ENCODE results near the gene SHROOM4. TPM values are rescaled to one million over a fixed set of nuclear protein-coding genes. Genes with fewer than 3 reads are reported as not detected.

Gene SHROOM4
- total RNA-seq, 3 donors from 2014 or later (not counting 1 experiment from before 2014, with no cell fraction given): 0.05 to 0.09 TPM; not detected in 1

GRCh38 chrX:50648156-50648555 is 165.8 kb downstream of the SHROOM4 start:
- Histone ChIP-seq H3K36me3 (ENCODE audit: control insufficient read depth, insufficient read depth, low read length) (no peaks in the 10 kb centered on the region), H3K4me1 (ENCODE audit: control insufficient read depth, insufficient read depth, low read length) (no peaks in the 10 kb centered on the region), H3K27me3 (ENCODE audit: control insufficient read depth, insufficient read depth, low read length) (no peaks in the 10 kb centered on the region), H3K4me3 (ENCODE audit: low read length) (no peak overlapping the region), H3K27ac (ENCODE audit: low read length) (no peak overlapping the region), H3K9me3 (ENCODE audit: control insufficient read depth, insufficient read depth, low read length) (no peaks in the 10 kb centered on the region)
- intact Hi-C loops (cut with micrococcal nuclease): no loop called here
- Mint-ChIP-seq H3K27me3 (ENCODE audit: low read depth in 2 of 2) (peaks cover 1 to 3% of the 10 kb centered on the region in 2 donors), H3K4me3 (no peak overlapping the region), H3K9me3 (no peaks in the 10 kb centered on the region), H3K36me3 (no peaks in the 10 kb centered on the region), H3K4me1 (no peaks in the 10 kb centered on the region), H3K27ac (no peak overlapping the region)
- TF ChIP-seq CTCF (IDR thresholded peaks at IDR 0.05): no peak
- ATAC-seq (no peak), DNase-seq (no peak)

DNA sequence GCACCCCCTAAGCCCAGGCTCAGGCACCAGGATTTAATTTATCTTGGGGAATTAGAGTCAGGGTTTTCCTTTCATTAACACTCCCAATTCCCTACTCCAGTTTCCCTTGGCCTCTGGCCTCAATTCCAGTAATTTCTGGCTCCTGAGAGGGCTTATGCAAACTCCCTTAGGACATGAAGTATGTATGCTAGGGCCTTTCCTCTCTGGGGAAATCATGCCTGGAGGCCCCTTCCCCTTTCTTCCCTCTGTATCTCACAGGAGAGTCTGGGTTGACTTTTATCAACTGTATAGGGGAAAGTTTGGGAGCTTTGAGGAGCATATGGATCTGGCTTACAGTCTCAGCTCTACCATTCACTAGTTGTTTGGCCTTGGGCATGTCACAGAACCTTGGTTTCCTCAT is 169.5 kb downstream of the SHROOM4 start:
- ATAC-seq (no peak), DNase-seq (no peak)
- H3K4me3 Mint-ChIP-seq: no peak overlapping the region
- no peaks in the 10 kb centered on the region for H3K4me1 ChIP-seq (ENCODE audit: control insufficient read depth, insufficient read depth, low read length)
- H3K27ac Mint-ChIP-seq: no peak overlapping the region
- H3K36me3 ChIP-seq (ENCODE audit: control insufficient read depth, insufficient read depth, low read length): no peaks in the 10 kb centered on the region
- no peaks in the 10 kb centered on the region for H3K9me3 Mint-ChIP-seq
- no peaks in the 10 kb centered on the region for H3K27me3 ChIP-seq (ENCODE audit: control insufficient read depth, insufficient read depth, low read length)
- no peak overlapping the region for H3K27ac ChIP-seq (ENCODE audit: low read length)
- no peak overlapping the region for H3K4me3 ChIP-seq (ENCODE audit: low read length)
- intact Hi-C loops (cut with micrococcal nuclease): no loop called here
- no peaks in the 10 kb centered on the region for H3K4me1 Mint-ChIP-seq
- no peaks in the 10 kb centered on the region for H3K36me3 Mint-ChIP-seq
- H3K27me3 Mint-ChIP-seq (ENCODE audit: low read depth in 2 of 2): peaks cover 0 to 3% of the 10 kb centered on the region in 2 donors
- H3K9me3 ChIP-seq (ENCODE audit: control insufficient read depth, insufficient read depth, low read length): no peaks in the 10 kb centered on the region
- no peak for TF ChIP-seq CTCF (IDR thresholded peaks at IDR 0.05)

DNA sequence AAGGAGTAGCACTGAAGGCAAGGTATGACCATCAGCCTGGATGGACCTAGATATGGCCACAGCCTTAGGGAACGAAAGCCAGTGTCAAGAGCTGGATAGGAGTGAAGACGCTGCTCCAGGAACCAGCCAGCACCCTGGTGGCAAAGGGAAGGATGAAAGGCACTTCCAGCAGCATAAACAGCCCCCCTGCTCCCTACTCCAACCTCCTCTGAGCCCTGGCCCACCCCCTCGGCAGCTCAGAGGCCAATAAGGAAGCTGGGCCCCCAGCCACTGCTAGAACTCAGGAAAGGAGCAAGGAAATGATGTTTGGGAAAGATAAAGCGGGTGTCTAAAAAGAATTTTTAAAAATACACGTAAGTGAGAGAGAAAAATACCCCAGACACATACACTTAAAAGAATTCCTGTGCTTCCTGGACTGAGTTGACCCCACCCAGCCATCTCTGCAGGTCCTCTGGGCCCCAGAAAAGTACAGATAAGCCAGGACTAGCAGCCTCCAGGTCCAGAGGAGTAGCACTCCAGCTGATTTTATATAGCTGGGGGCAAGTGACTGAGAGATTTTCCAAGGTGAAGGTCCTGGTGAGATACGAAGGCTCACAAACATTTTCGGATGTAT is 170.4 kb downstream of the SHROOM4 start:
- Histone ChIP-seq H3K9me3 (ENCODE audit: control insufficient read depth, insufficient read depth, low read length) (no peaks in the 10 kb centered on the region), H3K4me1 (ENCODE audit: control insufficient read depth, insufficient read depth, low read length) (no peaks in the 10 kb centered on the region), H3K36me3 (ENCODE audit: control insufficient read depth, insufficient read depth, low read length) (no peaks in the 10 kb centered on the region), H3K27me3 (ENCODE audit: control insufficient read depth, insufficient read depth, low read length) (no peaks in the 10 kb centered on the region), H3K4me3 (ENCODE audit: low read length) (no peak overlapping the region), H3K27ac (ENCODE audit: low read length) (no peak overlapping the region)
- Mint-ChIP-seq H3K27me3 (ENCODE audit: low read depth in 2 of 2) (peaks cover 0 to 3% of the 10 kb centered on the region in 2 donors), H3K4me1 (peaks cover 0 to 8% of the 10 kb centered on the region in 2 donors), H3K36me3 (no peaks in the 10 kb centered on the region), H3K4me3 (no peak overlapping the region), H3K9me3 (no peaks in the 10 kb centered on the region), H3K27ac (no peak overlapping the region)
- no peak for TF ChIP-seq CTCF (IDR thresholded peaks at IDR 0.05)
- no peak for DNase-seq
- ATAC-seq: no peak
- WGBS (ENCODE audit: insufficient coverage): 41% methylated on average over 2 of the region's 7 CpGs
- intact Hi-C loops (cut with micrococcal nuclease): no loop called here

DNA sequence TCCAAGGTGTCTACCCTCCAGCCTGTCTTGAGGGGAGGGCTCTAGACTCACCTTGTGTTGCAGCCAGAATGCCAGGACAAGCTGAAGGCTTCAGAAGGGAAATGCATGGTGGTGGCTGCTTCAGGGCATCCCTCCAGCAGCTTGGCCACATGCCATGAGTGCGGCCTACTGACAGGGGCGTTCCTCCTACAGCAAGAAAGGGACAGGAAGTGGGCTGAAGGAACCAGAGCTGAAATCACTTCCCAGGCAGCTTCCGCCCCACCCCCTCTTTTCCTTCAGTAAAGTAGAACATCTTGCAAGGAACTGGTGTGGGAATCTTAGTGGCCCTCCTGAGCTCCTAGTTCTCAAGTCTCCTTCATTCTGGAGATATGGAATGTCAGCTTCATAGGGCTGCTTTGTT is 175.9 kb downstream of the SHROOM4 start:
- peak in 1 of 2 donors; percentile 3 for DNase-seq
- H3K27ac ChIP-seq (ENCODE audit: low read length): no peak overlapping the region
- no peaks in the 10 kb centered on the region for H3K36me3 ChIP-seq (ENCODE audit: control insufficient read depth, insufficient read depth, low read length)
- Mint-ChIP-seq H3K4me1 (peaks cover 8 to 14% of the 10 kb centered on the region in 2 donors), H3K27ac (peak overlapping the region in 1 of 2 donors; percentile 20), H3K9me3 (no peaks in the 10 kb centered on the region), H3K4me3 (no peak overlapping the region), H3K36me3 (no peaks in the 10 kb centered on the region), H3K27me3 (ENCODE audit: low read depth in 2 of 2) (no peaks in the 10 kb centered on the region)
- intact Hi-C loops (cut with micrococcal nuclease): no loop called here
- WGBS (ENCODE audit: insufficient coverage): 17% methylated on average over 3 of the region's 3 CpGs
- peaks cover 7% of the 10 kb centered on the region for H3K4me1 ChIP-seq (ENCODE audit: control insufficient read depth, insufficient read depth, low read length)
- H3K27me3 ChIP-seq (ENCODE audit: control insufficient read depth, insufficient read depth, low read length): no peaks in the 10 kb centered on the region
- TF ChIP-seq CTCF (IDR thresholded peaks at IDR 0.05): no peak
- H3K9me3 ChIP-seq (ENCODE audit: control insufficient read depth, insufficient read depth, low read length): no peaks in the 10 kb centered on the region
- H3K4me3 ChIP-seq (ENCODE audit: low read length): no peak overlapping the region
- ATAC-seq: no peak

Measured in natural killer cell (primary cell).